ENCODE measurements around the gene ISCU. TPM values are rescaled to one million over a fixed set of nuclear protein-coding genes. Genes with fewer than 3 reads are reported as not detected.

Gene ISCU
- total and polyA plus RNA-seq, 2 donors (not counting 1 experiment from before 2014, with no cell fraction given) = 127 to 313 TPM

GRCh38 chr12:108559007-108559655 is 3.3 kb upstream of the ISCU start:
- H3K4me1 ChIP-seq (ENCODE audit: control insufficient read depth, extremely low read depth, insufficient read depth, low read length) = peaks cover 10% of the 10 kb centered on the region
- DNase-seq (ENCODE audit: low read depth in 2 of 2) = no peak
- H3K9ac ChIP-seq (ENCODE audit: insufficient read depth, low read length) = no peak overlapping the region
- peak overlapping the region; percentile 37 for H3K4me2 ChIP-seq (ENCODE audit: extremely low read depth, insufficient read depth, low read length)
- H3K36me3 ChIP-seq (ENCODE audit: control insufficient read depth, insufficient read depth, low read length) = peaks cover 1% of the 10 kb centered on the region
- peaks cover 78% of the 10 kb centered on the region for H3K79me2 ChIP-seq (ENCODE audit: control insufficient read depth, insufficient read depth, low read length)
- no peak overlapping the region for H2AFZ ChIP-seq (ENCODE audit: low read length)
- peak overlapping the region in 2 of 4 experiments; percentile 12 to 91 for H3K4me3 ChIP-seq (replicated peaks in 1 of 4; ENCODE audit: control extremely low read depth in 1 of 4, insufficient read depth in 1 of 4, low read depth in 3 of 4, low read length in 4 of 4)
- no peaks in the 10 kb centered on the region for H4K20me1 ChIP-seq (ENCODE audit: control insufficient read depth, extremely low read depth, insufficient read depth, low read length)
- H3K27ac ChIP-seq (ENCODE audit: insufficient read depth, low read length) = no peak overlapping the region
- no peaks in the 10 kb centered on the region for H3K27me3 ChIP-seq (ENCODE audit: control insufficient read depth, insufficient read depth, low read length)
- TF ChIP-seq CTCF (conservative IDR thresholded peaks at IDR 0.05 in 1 of 2, IDR thresholded peaks at IDR 0.05 in 1 of 2; ENCODE audit: low read depth in 1 of 2, low read length in 2 of 2) = no peak
- no peak for TF ChIP-seq EZH2 (IDR thresholded peaks at IDR 0.05; ENCODE audit: low read length, missing control alignments)
- no peaks in the 10 kb centered on the region for H3K9me3 ChIP-seq (ENCODE audit: control insufficient read depth, insufficient read depth, low read depth, low read length)

- Histone ChIP-seq H3K4me3 (replicated peaks in 1 of 4; ENCODE audit: control extremely low read depth in 1 of 4, insufficient read depth in 1 of 4, low read depth in 3 of 4, low read length in 4 of 4) (peak overlapping the region; percentile 53 to 91 (median 83)), H3K79me2 (ENCODE audit: control insufficient read depth, insufficient read depth, low read length) (peaks cover 74% of the 10 kb centered on the region), H3K4me2 (ENCODE audit: extremely low read depth, insufficient read depth, low read length) (peak overlapping the region; percentile 57), H3K36me3 (ENCODE audit: control insufficient read depth, insufficient read depth, low read length) (peaks cover 2% of the 10 kb centered on the region), H2AFZ (ENCODE audit: low read length) (no peak overlapping the region), H3K27me3 (ENCODE audit: control insufficient read depth, insufficient read depth, low read length) (no peaks in the 10 kb centered on the region), H3K9ac (ENCODE audit: insufficient read depth, low read length) (no peak overlapping the region), H3K27ac (ENCODE audit: insufficient read depth, low read length) (peak overlapping the region; percentile 97), H3K4me1 (ENCODE audit: control insufficient read depth, extremely low read depth, insufficient read depth, low read length) (peaks cover 10% of the 10 kb centered on the region), H3K9me3 (ENCODE audit: control insufficient read depth, insufficient read depth, low read depth, low read length) (no peaks in the 10 kb centered on the region), H4K20me1 (ENCODE audit: control insufficient read depth, extremely low read depth, insufficient read depth, low read length) (no peaks in the 10 kb centered on the region)
- TF ChIP-seq EZH2 (IDR thresholded peaks at IDR 0.05; ENCODE audit: low read length, missing control alignments) = no peak
- TF ChIP-seq CTCF (conservative IDR thresholded peaks at IDR 0.05 in 1 of 2, IDR thresholded peaks at IDR 0.05 in 1 of 2; ENCODE audit: low read depth in 1 of 2, low read length in 2 of 2) = no peak
- DNase-seq (ENCODE audit: low read depth in 2 of 2) = no peak
These were observed 2.6 kb upstream of the ISCU start for GRCh38 chr12:108559748-108560147.

GRCh38 chr12:108560321-108560721 is 2.1 kb upstream of the ISCU start:
- H3K9me3 ChIP-seq (ENCODE audit: control insufficient read depth, insufficient read depth, low read depth, low read length) = no peaks in the 10 kb centered on the region
- H3K9ac ChIP-seq (ENCODE audit: insufficient read depth, low read length) = peak overlapping the region; percentile 90
- TF ChIP-seq CTCF (conservative IDR thresholded peaks at IDR 0.05 in 1 of 2, IDR thresholded peaks at IDR 0.05 in 1 of 2; ENCODE audit: low read depth in 1 of 2, low read length in 2 of 2) (no peak), EZH2 (IDR thresholded peaks at IDR 0.05; ENCODE audit: low read length, missing control alignments) (no peak)
- H3K27ac ChIP-seq (ENCODE audit: insufficient read depth, low read length) = peak overlapping the region; percentile 97
- no peaks in the 10 kb centered on the region for H4K20me1 ChIP-seq (ENCODE audit: control insufficient read depth, extremely low read depth, insufficient read depth, low read length)
- H3K36me3 ChIP-seq (ENCODE audit: control insufficient read depth, insufficient read depth, low read length) = peaks cover 6% of the 10 kb centered on the region
- H3K79me2 ChIP-seq (ENCODE audit: control insufficient read depth, insufficient read depth, low read length) = peaks cover 70% of the 10 kb centered on the region
- no peaks in the 10 kb centered on the region for H3K27me3 ChIP-seq (ENCODE audit: control insufficient read depth, insufficient read depth, low read length)
- H3K4me2 ChIP-seq (ENCODE audit: extremely low read depth, insufficient read depth, low read length) = peak overlapping the region; percentile 57
- H2AFZ ChIP-seq (ENCODE audit: low read length) = no peak overlapping the region
- H3K4me3 ChIP-seq (replicated peaks in 1 of 4; ENCODE audit: control extremely low read depth in 1 of 4, insufficient read depth in 1 of 4, low read depth in 3 of 4, low read length in 4 of 4) = peak overlapping the region; percentile 53 to 91 (median 83)
- peak; percentile 54 to 89 for DNase-seq (ENCODE audit: low read depth in 2 of 2)
- peaks cover 10% of the 10 kb centered on the region for H3K4me1 ChIP-seq (ENCODE audit: control insufficient read depth, extremely low read depth, insufficient read depth, low read length)

Measured in fibroblast of lung (primary cell).